ENCODE measurements around the gene FAM156A.
"Not testable (repeated sequence)": the region's sequence is repeated elsewhere in the genome, so short reads cannot be mapped to it uniquely, and the experiment has no call there.

FAM156A gene

DNA sequence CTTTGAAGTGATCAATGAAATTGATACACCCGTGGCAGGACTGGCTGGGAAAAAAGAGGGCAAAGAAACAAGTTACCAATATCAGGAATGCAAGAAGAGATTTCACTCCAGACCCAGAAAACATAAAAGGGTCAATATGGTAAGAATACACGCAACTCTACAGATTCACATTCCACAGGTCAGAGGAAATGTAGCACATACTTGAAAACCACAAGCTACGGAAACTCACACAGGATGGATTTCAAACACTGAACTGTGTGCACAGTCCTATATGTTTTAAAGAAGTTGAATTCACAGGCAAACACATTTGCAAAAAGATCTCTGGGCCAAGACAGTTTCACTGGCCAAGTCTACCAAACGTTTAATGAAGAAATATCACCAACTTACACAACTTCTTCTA lies 9.0 kb downstream of the FAM156A start:
- H3K27me3 ChIP-seq (ENCODE audit: insufficient read depth, low read length, poor library complexity, severe bottlenecking); H3K9me2 ChIP-seq (replicated peaks; ENCODE audit: low read depth, low read length); H3K4me3 ChIP-seq (ENCODE audit: low read length, poor library complexity, severe bottlenecking); H3K4me1 ChIP-seq (ENCODE audit: insufficient read depth, low read length, poor library complexity, severe bottlenecking); H4K20me1 ChIP-seq (ENCODE audit: insufficient read depth, low read length, poor library complexity, severe bottlenecking); H3K36me3 ChIP-seq (ENCODE audit: insufficient read depth, low read length); H3K9ac ChIP-seq (ENCODE audit: low read depth, low read length, poor library complexity, severe bottlenecking); H3K9me3 ChIP-seq (ENCODE audit: insufficient read depth, low read depth, low read length); H3K4me2 ChIP-seq (ENCODE audit: low read depth, low read length, poor library complexity, severe bottlenecking); H3K79me2 ChIP-seq (ENCODE audit: insufficient read depth, low read length); H2AFZ ChIP-seq (ENCODE audit: low read length); H3F3A ChIP-seq (ENCODE audit: low read depth): not testable (repeated sequence)

DNA sequence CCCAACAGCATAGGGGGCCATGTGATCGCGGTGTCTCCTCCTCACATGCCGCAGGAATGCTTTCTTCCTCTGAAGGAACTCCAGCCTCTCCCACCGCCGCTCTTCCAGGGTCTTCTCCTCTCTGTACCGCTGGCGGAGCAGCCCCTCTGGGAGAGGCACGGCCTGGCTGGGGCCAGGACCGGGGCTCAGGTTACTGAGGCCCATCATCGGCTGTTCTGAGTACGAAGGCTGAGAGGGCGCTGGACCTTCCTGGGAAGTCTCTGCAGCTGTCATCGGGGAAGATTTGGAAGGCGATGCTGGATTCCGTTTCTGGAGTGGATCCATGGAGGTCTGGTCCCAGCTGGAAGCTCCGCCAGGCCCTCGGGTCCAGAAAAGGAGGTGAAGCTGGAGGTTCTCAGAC lies 10.1 kb downstream of the FAM156A start:
- not testable (repeated sequence) for H2AFZ ChIP-seq (ENCODE audit: low read length); H3K4me1 ChIP-seq (ENCODE audit: insufficient read depth, low read length, poor library complexity, severe bottlenecking); H3K36me3 ChIP-seq (ENCODE audit: insufficient read depth, low read length); H3K9me3 ChIP-seq (ENCODE audit: insufficient read depth, low read depth, low read length); H3K4me2 ChIP-seq (ENCODE audit: low read depth, low read length, poor library complexity, severe bottlenecking); H3K27me3 ChIP-seq (ENCODE audit: insufficient read depth, low read length, poor library complexity, severe bottlenecking); H3K9me2 ChIP-seq (replicated peaks; ENCODE audit: low read depth, low read length); H3K79me2 ChIP-seq (ENCODE audit: insufficient read depth, low read length); H3K4me3 ChIP-seq (ENCODE audit: low read length, poor library complexity, severe bottlenecking); H4K20me1 ChIP-seq (ENCODE audit: insufficient read depth, low read length, poor library complexity, severe bottlenecking); H3K9ac ChIP-seq (ENCODE audit: low read depth, low read length, poor library complexity, severe bottlenecking); H3F3A ChIP-seq (ENCODE audit: low read depth)

DNA sequence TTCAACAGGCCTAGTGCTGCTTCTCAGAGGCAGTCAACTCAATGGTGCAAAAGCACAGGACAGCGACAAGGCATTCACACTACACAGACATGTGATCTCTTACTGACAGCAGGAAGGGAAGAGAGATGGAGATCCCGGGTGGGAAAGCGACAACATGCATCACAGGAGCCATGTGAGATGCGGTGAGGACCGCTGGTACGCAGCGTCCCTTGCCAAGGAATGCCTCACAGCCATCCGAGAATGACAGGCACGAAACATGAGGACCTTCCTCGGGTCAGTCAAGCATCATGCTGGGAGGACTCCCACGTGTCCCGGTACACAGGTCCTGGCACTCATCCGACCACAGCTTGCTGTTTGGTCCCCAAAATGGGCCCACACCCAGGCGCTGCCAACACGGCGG lies 10.8 kb downstream of the FAM156A start:
- not testable (repeated sequence) for H3K9me3 ChIP-seq (ENCODE audit: insufficient read depth, low read depth, low read length)

DNA sequence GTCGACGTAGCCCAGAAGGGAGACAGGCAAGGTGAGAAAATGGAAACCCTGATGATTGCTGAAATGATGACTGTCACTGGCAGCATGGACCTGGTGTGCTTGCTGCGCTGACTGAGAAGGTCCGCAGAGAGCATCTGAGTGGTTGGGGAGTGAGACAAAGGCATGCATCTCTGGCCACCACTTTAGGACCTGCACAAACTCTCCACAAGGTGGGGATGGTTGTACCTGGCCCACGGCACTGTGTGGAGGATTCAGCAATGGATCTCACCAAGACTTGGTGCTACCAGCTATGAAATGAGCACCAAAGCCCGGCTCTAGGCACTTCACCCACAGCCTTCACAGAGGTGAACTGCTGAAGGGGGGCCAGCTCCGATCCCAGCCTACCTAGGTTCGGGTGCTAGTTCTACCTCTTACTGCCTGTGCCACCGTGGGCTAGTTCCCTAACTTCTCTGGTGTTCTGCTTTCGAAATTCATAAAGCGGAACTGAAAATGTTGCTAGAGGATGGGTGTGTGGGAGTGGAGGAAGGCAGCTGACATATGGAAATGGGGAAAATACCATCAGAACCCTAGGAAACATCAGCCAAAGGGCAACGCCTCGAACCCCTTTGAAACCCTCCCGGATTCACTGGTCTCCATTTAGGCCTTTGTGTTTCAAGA lies 12.4 kb downstream of the FAM156A start:
- H3K27me3 ChIP-seq (ENCODE audit: insufficient read depth, low read length, poor library complexity, severe bottlenecking); H4K20me1 ChIP-seq (ENCODE audit: insufficient read depth, low read length, poor library complexity, severe bottlenecking); H3K79me2 ChIP-seq (ENCODE audit: insufficient read depth, low read length); H3K4me2 ChIP-seq (ENCODE audit: low read depth, low read length, poor library complexity, severe bottlenecking); H3K9me3 ChIP-seq (ENCODE audit: insufficient read depth, low read depth, low read length); H3K9me2 ChIP-seq (replicated peaks; ENCODE audit: low read depth, low read length); H2AFZ ChIP-seq (ENCODE audit: low read length); H3K9ac ChIP-seq (ENCODE audit: low read depth, low read length, poor library complexity, severe bottlenecking); H3K4me3 ChIP-seq (ENCODE audit: low read length, poor library complexity, severe bottlenecking); H3F3A ChIP-seq (ENCODE audit: low read depth); H3K4me1 ChIP-seq (ENCODE audit: insufficient read depth, low read length, poor library complexity, severe bottlenecking); H3K36me3 ChIP-seq (ENCODE audit: insufficient read depth, low read length): not testable (repeated sequence)

More for the DNA sequence above, 10.8 kb downstream of the FAM156A start:
- H2AFZ ChIP-seq (ENCODE audit: low read length); H3K27me3 ChIP-seq (ENCODE audit: insufficient read depth, low read length, poor library complexity, severe bottlenecking); H4K20me1 ChIP-seq (ENCODE audit: insufficient read depth, low read length, poor library complexity, severe bottlenecking); H3K4me2 ChIP-seq (ENCODE audit: low read depth, low read length, poor library complexity, severe bottlenecking); H3K9ac ChIP-seq (ENCODE audit: low read depth, low read length, poor library complexity, severe bottlenecking); H3F3A ChIP-seq (ENCODE audit: low read depth); H3K9me2 ChIP-seq (replicated peaks; ENCODE audit: low read depth, low read length); H3K4me3 ChIP-seq (ENCODE audit: low read length, poor library complexity, severe bottlenecking); H3K79me2 ChIP-seq (ENCODE audit: insufficient read depth, low read length); H3K36me3 ChIP-seq (ENCODE audit: insufficient read depth, low read length); H3K4me1 ChIP-seq (ENCODE audit: insufficient read depth, low read length, poor library complexity, severe bottlenecking): not testable (repeated sequence)

DNA sequence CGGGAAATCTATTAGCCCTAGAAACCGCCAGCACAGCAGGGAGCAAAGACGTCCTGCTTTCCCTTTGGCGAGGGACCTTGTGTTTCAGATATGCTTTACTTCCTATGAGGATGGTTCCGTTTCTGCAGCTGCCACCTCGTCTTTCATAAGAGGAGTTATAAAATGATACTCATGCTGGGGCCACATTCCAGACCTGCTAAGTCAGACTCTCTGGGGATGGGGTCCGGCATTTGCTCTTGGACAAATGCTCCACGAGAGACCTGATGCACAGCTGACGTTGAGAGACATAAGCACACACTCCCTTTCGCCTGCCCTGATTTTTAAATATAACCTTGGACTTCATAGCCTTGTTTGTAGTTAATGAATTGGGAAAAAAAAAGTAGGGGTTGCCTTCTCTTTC lies 16.6 kb downstream of the FAM156A start:
- not testable (repeated sequence) for H4K20me1 ChIP-seq (ENCODE audit: insufficient read depth, low read length, poor library complexity, severe bottlenecking); H3K9me3 ChIP-seq (ENCODE audit: insufficient read depth, low read depth, low read length)

DNA sequence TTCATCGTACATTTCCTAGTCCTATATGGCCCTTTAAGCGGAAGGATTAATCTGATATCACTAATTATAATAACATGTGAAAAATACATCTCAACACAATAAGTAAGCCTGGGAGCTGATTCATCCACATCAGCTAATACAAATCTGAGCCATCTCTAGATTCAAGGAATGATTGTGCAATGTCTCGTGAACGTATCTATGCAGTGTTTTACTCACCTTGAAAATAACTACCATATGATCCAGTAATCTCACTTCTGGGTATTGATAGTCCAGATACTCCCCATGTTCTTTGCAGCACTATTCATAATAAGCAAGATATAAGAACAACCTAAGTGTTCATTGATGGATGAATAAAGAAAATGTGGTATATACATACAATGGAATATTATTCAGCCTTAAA lies 17.6 kb downstream of the FAM156A start:
- H3K9me2 ChIP-seq (replicated peaks; ENCODE audit: low read depth, low read length); H3K4me1 ChIP-seq (ENCODE audit: insufficient read depth, low read length, poor library complexity, severe bottlenecking); H3K9ac ChIP-seq (ENCODE audit: low read depth, low read length, poor library complexity, severe bottlenecking); H3K4me2 ChIP-seq (ENCODE audit: low read depth, low read length, poor library complexity, severe bottlenecking); H3K79me2 ChIP-seq (ENCODE audit: insufficient read depth, low read length); H2AFZ ChIP-seq (ENCODE audit: low read length); H3K9me3 ChIP-seq (ENCODE audit: insufficient read depth, low read depth, low read length); H4K20me1 ChIP-seq (ENCODE audit: insufficient read depth, low read length, poor library complexity, severe bottlenecking); H3K4me3 ChIP-seq (ENCODE audit: low read length, poor library complexity, severe bottlenecking); H3K36me3 ChIP-seq (ENCODE audit: insufficient read depth, low read length); H3F3A ChIP-seq (ENCODE audit: low read depth); H3K27me3 ChIP-seq (ENCODE audit: insufficient read depth, low read length, poor library complexity, severe bottlenecking): not testable (repeated sequence)

More for the DNA sequence above, 16.6 kb downstream of the FAM156A start:
- H3K4me1 ChIP-seq (ENCODE audit: insufficient read depth, low read length, poor library complexity, severe bottlenecking); H3K9ac ChIP-seq (ENCODE audit: low read depth, low read length, poor library complexity, severe bottlenecking); H2AFZ ChIP-seq (ENCODE audit: low read length); H3K9me2 ChIP-seq (replicated peaks; ENCODE audit: low read depth, low read length); H3F3A ChIP-seq (ENCODE audit: low read depth); H3K36me3 ChIP-seq (ENCODE audit: insufficient read depth, low read length); H3K27me3 ChIP-seq (ENCODE audit: insufficient read depth, low read length, poor library complexity, severe bottlenecking); H3K4me3 ChIP-seq (ENCODE audit: low read length, poor library complexity, severe bottlenecking); H3K79me2 ChIP-seq (ENCODE audit: insufficient read depth, low read length); H3K4me2 ChIP-seq (ENCODE audit: low read depth, low read length, poor library complexity, severe bottlenecking): not testable (repeated sequence)

DNA sequence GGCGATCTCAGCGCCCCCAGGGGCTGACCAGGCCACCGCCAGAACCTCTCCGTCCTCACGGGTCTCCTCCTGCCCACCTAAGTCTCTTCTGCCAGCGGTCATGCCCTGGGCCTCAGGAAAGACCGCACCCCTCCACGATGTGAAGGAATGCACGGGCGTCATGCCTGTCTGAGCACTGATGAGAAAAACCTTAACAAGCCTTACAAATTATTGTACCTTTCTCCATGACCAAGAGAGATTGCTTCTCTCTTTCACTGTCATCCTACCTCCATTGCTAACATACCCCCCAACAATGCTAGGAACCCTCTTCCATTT lies 22.9 kb downstream of the FAM156A start:
- Histone ChIP-seq H3K4me2 (ENCODE audit: low read depth, low read length, poor library complexity, severe bottlenecking) (peak overlapping the region; percentile 83), H3K9ac (ENCODE audit: low read depth, low read length, poor library complexity, severe bottlenecking) (peak overlapping the region; percentile 79), H2AFZ (ENCODE audit: low read length) (peak overlapping the region; percentile 90; the same call in 1 of the 2 replicates), H3K4me3 (ENCODE audit: low read length, poor library complexity, severe bottlenecking) (peak overlapping the region; percentile 86)
- H4K20me1 ChIP-seq (ENCODE audit: insufficient read depth, low read length, poor library complexity, severe bottlenecking); H3F3A ChIP-seq (ENCODE audit: low read depth); H3K9me3 ChIP-seq (ENCODE audit: insufficient read depth, low read depth, low read length); H3K27me3 ChIP-seq (ENCODE audit: insufficient read depth, low read length, poor library complexity, severe bottlenecking); H3K9me2 ChIP-seq (replicated peaks; ENCODE audit: low read depth, low read length); H3K79me2 ChIP-seq (ENCODE audit: insufficient read depth, low read length); H3K36me3 ChIP-seq (ENCODE audit: insufficient read depth, low read length); H3K4me1 ChIP-seq (ENCODE audit: insufficient read depth, low read length, poor library complexity, severe bottlenecking): not testable (repeated sequence)

All from Loucy (cell line).